GM10847 (cell line): ENCODE measurements around the gene INCENP.

Experiments
- POLR2A ChIP-seq: IDR thresholded peaks from 2 replicates; pipeline ENCODE4 v1.6.1; 2011; ENCODE audit not compliant: insufficient read length; ENCODE audit errors: extremely low read depth

Gene INCENP

GRCh38 chr11:62146476-62147200, 22.8 kb downstream of the INCENP start:
- no peak for TF ChIP-seq POLR2A

DNA sequence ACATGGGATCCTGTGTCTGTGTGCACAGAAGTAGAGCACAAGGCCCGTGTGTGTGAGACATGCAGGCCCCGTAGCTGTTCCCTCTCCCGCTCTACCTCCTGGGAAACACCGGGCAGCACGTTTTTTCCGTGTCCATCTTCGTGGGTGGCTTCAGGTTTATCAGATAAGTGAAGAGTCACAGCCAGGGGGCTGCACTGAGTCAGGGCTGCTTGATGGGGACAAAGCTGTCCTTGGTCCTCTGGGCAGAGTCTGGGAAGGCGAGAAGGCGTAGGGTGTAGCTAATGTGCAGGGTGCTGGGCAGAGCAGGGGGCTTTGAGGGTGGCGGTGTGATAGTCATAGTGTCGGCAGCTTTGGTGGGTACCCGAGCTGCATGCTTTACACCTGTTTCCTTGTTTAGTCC, 23.7 kb downstream of the INCENP start:
- TF ChIP-seq POLR2A = no peak

DNA sequence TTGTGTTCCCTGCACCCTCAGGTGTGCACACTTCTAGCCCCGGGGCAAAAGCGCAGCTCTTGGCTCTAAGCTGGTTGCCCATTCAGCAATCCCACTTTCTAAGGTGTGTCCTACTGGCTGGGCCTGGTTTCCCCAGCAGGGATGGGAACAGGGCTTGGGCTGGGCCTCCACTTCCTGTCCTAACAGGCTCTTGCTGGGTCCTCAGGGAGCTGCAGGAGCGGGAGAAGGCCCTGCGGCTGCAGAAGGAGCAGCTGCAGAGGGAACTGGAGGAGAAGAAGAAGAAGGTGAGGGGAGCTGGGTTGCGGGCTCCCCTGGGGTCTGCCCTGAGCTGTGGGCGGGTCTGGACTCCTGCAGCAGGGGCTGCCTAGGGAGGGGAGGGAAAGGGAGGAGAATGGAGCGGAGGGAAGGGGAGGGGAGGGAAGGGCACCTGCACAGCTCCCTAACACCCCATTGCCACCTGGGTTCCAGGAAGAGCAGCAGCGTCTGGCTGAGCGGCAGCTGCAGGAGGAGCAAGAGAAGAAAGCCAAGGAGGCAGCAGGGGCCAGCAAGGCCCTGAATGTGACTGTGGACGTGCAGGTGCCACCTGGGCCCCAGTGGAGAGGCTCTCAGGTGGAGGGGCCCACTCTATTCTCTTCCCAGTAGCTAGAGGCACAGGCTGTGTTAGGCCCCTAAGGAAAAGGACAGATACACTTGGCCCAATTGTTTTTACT, 24.6 kb downstream of the INCENP start:
- no peak for TF ChIP-seq POLR2A

GRCh38 chr11:62149986-62150886, 26.4 kb downstream of the INCENP start:
- no peak for TF ChIP-seq POLR2A

GRCh38 chr11:62150887-62151736, 27.3 kb downstream of the INCENP start:
- TF ChIP-seq POLR2A = no peak

DNA sequence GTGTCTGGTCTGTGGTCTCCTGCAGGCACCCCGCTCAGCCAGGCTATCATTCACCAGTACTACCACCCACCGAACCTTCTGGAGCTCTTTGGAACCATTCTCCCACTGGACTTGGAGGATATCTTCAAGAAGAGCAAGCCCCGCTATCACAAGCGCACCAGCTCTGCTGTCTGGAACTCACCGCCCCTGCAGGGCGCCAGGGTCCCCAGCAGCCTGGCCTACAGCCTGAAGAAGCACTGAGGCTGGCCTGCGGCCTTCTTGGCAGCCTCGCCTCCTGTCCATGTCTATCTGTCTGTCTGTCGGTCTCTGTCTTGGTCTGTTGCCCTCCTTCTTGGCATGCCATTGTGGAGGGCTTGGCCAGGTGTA, 27.9 kb downstream of the INCENP start:
- no peak for TF ChIP-seq POLR2A

GRCh38 chr11:62152245-62153086, 28.7 kb downstream of the INCENP start:
- no peak for TF ChIP-seq POLR2A

GRCh38 chr11:62153087-62153395, 29.2 kb downstream of the INCENP start:
- TF ChIP-seq POLR2A = no peak

- no peak for TF ChIP-seq POLR2A
Measured at GRCh38 chr11:62153617-62154016, 29.8 kb downstream of the INCENP start.

DNA sequence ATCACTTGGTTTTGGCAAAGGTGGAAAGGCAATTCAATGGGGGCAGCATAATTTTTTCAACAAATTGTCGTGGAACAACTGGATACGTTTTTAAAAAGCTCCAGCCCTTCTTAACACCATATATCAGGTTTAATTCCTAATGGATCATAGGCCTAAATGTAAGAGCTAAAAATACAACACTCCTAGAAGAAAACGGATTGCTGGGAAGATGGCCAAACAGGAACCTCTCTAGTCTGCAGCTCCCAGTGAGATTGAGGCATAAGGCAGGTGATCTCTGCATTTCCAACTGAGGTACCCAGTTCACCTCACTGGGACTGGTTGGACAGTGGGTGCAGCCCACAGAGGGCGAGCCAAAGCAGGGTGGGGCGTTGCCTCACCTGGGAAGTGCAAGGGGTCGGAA, 33.8 kb downstream of the INCENP start:
- TF ChIP-seq POLR2A = no peak

DNA sequence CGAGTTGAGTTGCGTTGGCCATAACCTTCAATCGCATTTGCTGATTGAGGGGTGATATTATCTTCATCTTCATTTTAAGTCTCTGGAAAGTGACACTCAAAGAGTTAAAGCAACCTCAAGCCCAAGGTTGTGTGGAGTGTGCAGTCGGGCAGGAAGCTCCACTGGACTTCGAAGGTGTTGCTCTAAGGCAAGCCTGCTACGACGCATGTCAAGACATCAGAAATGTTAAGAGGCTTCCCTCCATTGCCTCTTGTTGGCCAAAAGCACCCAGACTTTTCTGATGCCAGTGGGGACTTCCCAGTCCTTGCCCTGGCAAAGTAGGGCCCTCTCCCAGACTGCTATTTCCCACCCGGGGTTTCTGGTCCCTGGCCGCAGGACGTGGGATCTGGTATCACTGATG, 42.6 kb downstream of the INCENP start:
- no peak for TF ChIP-seq POLR2A

GRCh38 chr11:62169448-62169847, 45.6 kb downstream of the INCENP start:
- TF ChIP-seq POLR2A = no peak

DNA sequence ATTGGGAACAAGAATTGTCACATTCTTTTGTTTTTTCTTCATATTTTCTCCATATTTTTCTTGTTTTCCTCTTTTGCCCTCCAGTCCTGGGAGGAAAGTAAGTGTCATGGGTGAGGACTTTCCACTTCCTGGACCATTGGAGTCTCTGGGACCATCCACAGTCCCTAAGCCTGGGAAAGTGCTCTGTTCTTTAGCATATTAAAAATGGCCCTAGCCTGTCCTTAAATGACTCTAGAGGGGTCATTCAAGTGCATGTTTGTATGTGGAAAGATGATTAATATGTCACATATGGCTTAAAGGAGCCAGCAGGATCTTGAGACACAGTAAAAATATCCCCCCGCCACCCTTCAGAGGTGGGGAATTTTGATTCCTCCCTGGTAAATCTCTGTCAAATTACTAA, 46.1 kb downstream of the INCENP start:
- no peak for TF ChIP-seq POLR2A

DNA sequence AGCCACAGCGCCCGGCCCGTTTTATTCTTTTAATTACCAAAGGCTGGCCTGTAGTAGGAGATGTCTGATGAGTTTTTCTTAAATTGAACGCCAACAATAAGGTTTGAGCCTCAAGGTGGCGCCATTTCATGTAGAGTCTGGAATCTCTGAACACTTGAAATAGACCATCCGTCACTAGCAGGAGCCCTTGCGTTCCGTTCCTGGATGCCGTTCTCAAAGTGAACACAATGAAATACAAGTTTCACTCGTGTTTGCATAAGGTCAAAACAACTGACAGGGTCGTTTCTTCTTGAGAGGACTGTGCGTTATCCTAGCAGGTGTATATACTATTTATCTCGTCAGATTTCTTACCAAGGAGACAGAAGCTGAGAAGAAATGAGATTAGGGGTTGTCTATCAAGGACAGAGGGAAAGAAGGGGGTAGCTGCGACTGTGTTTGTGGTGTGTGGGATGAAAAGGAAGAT, 47.5 kb downstream of the INCENP start:
- TF ChIP-seq POLR2A = no peak

- no peak for TF ChIP-seq POLR2A
Measured at GRCh38 chr11:62172294-62172693, 48.5 kb downstream of the INCENP start.

GRCh38 chr11:62176766-62177165, 53.0 kb downstream of the INCENP start:
- TF ChIP-seq POLR2A = no peak
